B cell (primary cell): ENCODE results near the gene TTC32. TPM values are rescaled to one million over a fixed set of nuclear protein-coding genes. Genes with fewer than 3 reads are reported as not detected.

Experiments used
- ATAC-seq: fragments of 200-7000 bp; cut with Tn5 transposase; one replicate; pipeline ENCODE4 v1.10.0; 2021; ENCODE audit warnings: low read depth, mild to moderate bottlenecking, moderate number of reproducible peaks, moderate library complexity
- CTCF ChIA-PET: fragments of 350-600 bp; sonication (Branson Sonifier 250); formaldehyde crosslinking; loops from one replicate; lab custom pipeline; 2021; ENCODE audit warnings: antibody characterized with exemption, inconsistent platforms; lab: Charles Lee
- POLR2A ChIA-PET: fragments of 350-600 bp; sonication (Branson Sonifier 250); formaldehyde crosslinking; loops from one replicate; lab custom pipeline; 2021; ENCODE audit warnings: antibody characterized with exemption; lab: Charles Lee
- DNase-seq: peaks from one replicate; pipeline ENCODE4 v3.0.0; 2013
- H2AFZ ChIP-seq: 2 replicates; pipeline ENCODE4 v1.6.1; 2012; ENCODE audit warnings: mild to moderate bottlenecking, low read depth, low read length; ENCODE audit not compliant: insufficient read depth, poor library complexity, severe bottlenecking
- H3K27ac ChIP-seq, 2 donors: 1 replicate in 1 of 2; 2 replicates in 1 of 2; pipeline ENCODE4 v1.5.1; 2012 to 2013; ENCODE audit warnings: low read length in 2 of 2, mild to moderate bottlenecking in 2 of 2, moderate library complexity in 1 of 2
- H3K27me3 ChIP-seq, 4 experiments: fragments of 200-600 bp in 1 of 4; sonication (generic) in 1 of 4; replicated peaks in 1 of 4; 1 replicate in 2 of 4; 2 replicates in 2 of 4; pipeline versions ENCODE4 v1.6.1 to v1.7.0; 2013 to 2016; ENCODE audit warnings: low read length in 3 of 4, mild to moderate bottlenecking in 2 of 4, mixed read lengths in 1 of 4, moderate library complexity in 1 of 4; ENCODE audit not compliant: insufficient read depth in 4 of 4, control insufficient read depth in 3 of 4; ENCODE audit errors: control extremely low read depth in 1 of 4
- H3K36me3 ChIP-seq, 2 experiments: replicated peaks in 1 of 2; 1 replicate in 1 of 2; 2 replicates in 1 of 2; pipeline versions ENCODE4 v1.6.1 to v1.7.1; 2013; ENCODE audit warnings: low read length in 1 of 2; ENCODE audit not compliant: insufficient read depth in 2 of 2, control insufficient read depth in 1 of 2; ENCODE audit errors: control extremely low read depth in 1 of 2, extremely low read depth in 1 of 2
- H3K4me1 ChIP-seq, 2 donors: fragments of 200-600 bp in 1 of 2; sonication (generic) in 1 of 2; 1 replicate in 1 of 2; 2 replicates in 1 of 2; pipeline versions ENCODE4 v1.5.1 to v1.6.1; 2013 to 2017; ENCODE audit warnings: low read length in 2 of 2; ENCODE audit not compliant: control insufficient read depth in 2 of 2, insufficient read depth in 2 of 2
- H3K4me2 ChIP-seq: replicated peaks from 2 replicates; pipeline ENCODE3; 2012; ENCODE audit warnings: mild to moderate bottlenecking, low read depth, low read length; ENCODE audit not compliant: poor library complexity, severe bottlenecking
- H3K4me3 ChIP-seq, 5 experiments: fragments of 200-600 bp in 1 of 5; sonication (generic) in 1 of 5; 1 replicate in 3 of 5; 2 replicates in 2 of 5; pipeline versions ENCODE4 v1.5.1 to v1.7.0; 2011 to 2016; ENCODE audit warnings: low read length in 4 of 5, mild to moderate bottlenecking in 4 of 5, low read depth in 2 of 5, control low read depth in 1 of 5, moderate library complexity in 1 of 5; ENCODE audit not compliant: insufficient read depth in 1 of 5; ENCODE audit errors: control extremely low read depth in 1 of 5, extremely low read depth in 1 of 5
- H3K79me2 ChIP-seq: fragments of 200-600 bp; sonication (generic); one replicate; pipeline ENCODE4 v1.6.0; 2016; ENCODE audit warnings: low read length; ENCODE audit not compliant: control insufficient read depth, insufficient read depth
- H3K9ac ChIP-seq: fragments of 200-600 bp; sonication (generic); 2 replicates; pipeline ENCODE4 v1.6.1; 2017; ENCODE audit warnings: mild to moderate bottlenecking, low read length, moderate library complexity
- H3K9me3 ChIP-seq, 3 donors: one replicate each; pipeline versions ENCODE4 v1.6.1 to v1.7.1; 2013; ENCODE audit warnings: low read length in 2 of 3; ENCODE audit not compliant: control insufficient read depth in 2 of 3, insufficient read depth in 1 of 3; ENCODE audit errors: control extremely low read depth in 1 of 3
- H4K20me1 ChIP-seq: 2 replicates; pipeline ENCODE4 v1.6.0; 2012; ENCODE audit warnings: mild to moderate bottlenecking, low read length; ENCODE audit not compliant: insufficient read depth, control insufficient read depth, poor library complexity, severe bottlenecking
- H3K27ac Mint-ChIP-seq: one replicate; pipeline ENCODE4 v1.8.0; 2021; ENCODE audit warnings: mixed read lengths
- H3K27me3 Mint-ChIP-seq: one replicate; pipeline ENCODE4 v1.8.0; 2021; ENCODE audit warnings: mixed read lengths
- H3K4me1 Mint-ChIP-seq: one replicate; pipeline ENCODE4 v1.8.0; 2021; ENCODE audit warnings: mixed read lengths
- H3K4me3 Mint-ChIP-seq: one replicate; pipeline ENCODE4 v1.8.0; 2021; ENCODE audit warnings: mixed read lengths
- H3K9me3 Mint-ChIP-seq: one replicate; pipeline ENCODE4 v1.8.0; 2022; ENCODE audit warnings: mixed read lengths; ENCODE audit not compliant: insufficient read depth
- EZH2 ChIP-seq: IDR thresholded peaks from 2 replicates; pipeline ENCODE4 v1.6.1; 2012; ENCODE audit warnings: borderline replicate concordance, low read depth, mild to moderate bottlenecking, moderate library complexity, low read length; ENCODE audit not compliant: insufficient read depth, poor library complexity, severe bottlenecking
- WGBS: methylation state at CpG from one replicate; pipeline ENCODE4 v1.1.5; 2013; ENCODE audit warnings: missing lambda C conversion rate; ENCODE audit not compliant: insufficient coverage; 5-methylcytosine and 5-hydroxymethylcytosine counted together
- intact Hi-C: fragments of 100-400 bp; cut with micrococcal nuclease; formaldehyde crosslinking; loops from one replicate; pipeline ENCODE4 v1.10.0; 2022
- polyA plus RNA-seq: library from polyadenylated mRNA; depleted of rRNA; stranded (reverse); fragments of >200 nt; gene quantifications from 2 replicates; pipeline ENCODE4 v1.2.3, GENCODE V29; 2012
- total RNA-seq, 2 donors: library from RNA; stranded (reverse); fragments of 120-200 nt in 1 of 2; gene quantifications; 1 replicate in 1 of 2; 2 replicates in 1 of 2; pipeline versions ENCODE4 v1.2.3 to v1.2.4, GENCODE V29; 2013 to 2022
- TF ChIP-seq, protein P1 (sequence below): fragments of 200-600 bp; IDR thresholded peaks from one replicate; pipeline ENCODE4 v1.8.0; 2022; ENCODE audit warnings: antibody characterized with exemption, mild to moderate bottlenecking

Gene TTC32
- total and polyA plus RNA-seq, 2 donors (not counting 1 experiment from before 2014, with no cell fraction given) = 27.7 to 38.1 TPM

DNA sequence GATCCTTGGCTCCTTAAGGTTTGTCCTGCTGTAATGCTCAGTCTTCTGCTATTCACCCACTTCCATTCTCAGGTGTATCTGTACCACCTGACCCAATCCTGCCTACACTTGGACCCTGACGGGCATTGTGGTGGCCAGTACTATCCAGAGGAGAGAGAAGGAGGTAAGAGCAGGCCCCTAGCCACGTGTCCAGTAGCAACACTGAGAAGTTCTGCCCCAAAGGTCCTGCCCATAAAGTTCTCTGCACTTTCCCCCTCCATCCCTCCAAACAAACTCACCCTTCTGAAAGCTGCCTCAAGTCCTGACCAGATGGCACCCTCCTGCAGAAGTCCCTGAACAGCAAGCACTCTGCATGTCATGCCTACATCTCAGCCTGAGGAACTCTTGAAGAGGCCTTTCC, 18.3 kb downstream of the TTC32 start:
- Histone ChIP-seq H3K27me3 (no peaks in the 10 kb centered on the region), H3K4me1 (no peaks in the 10 kb centered on the region), H3K27ac (no peak overlapping the region), H3K36me3 (no peaks in the 10 kb centered on the region), H2AFZ (no peak overlapping the region), H3K79me2 (no peaks in the 10 kb centered on the region), H3K9me3 (no peaks in the 10 kb centered on the region), H3K4me2 (no peak overlapping the region), H4K20me1 (no peaks in the 10 kb centered on the region), H3K4me3 (no peak overlapping the region), H3K9ac (no peak overlapping the region)
- no peak overlapping the region for H3K27ac Mint-ChIP-seq
- no peaks in the 10 kb centered on the region for H3K27me3 Mint-ChIP-seq
- intact Hi-C loops = no loop called here
- H3K4me1 Mint-ChIP-seq = no peaks in the 10 kb centered on the region
- no peak overlapping the region for H3K4me3 Mint-ChIP-seq
- 0% methylated on average over 1 of the region's 2 CpGs for WGBS
- no peak for ATAC-seq
- DNase-seq = no peak
- no peaks in the 10 kb centered on the region for H3K9me3 Mint-ChIP-seq
- POLR2A ChIA-PET = no interaction called here
- CTCF ChIA-PET = no interaction called here
- TF ChIP-seq, protein P1, sequence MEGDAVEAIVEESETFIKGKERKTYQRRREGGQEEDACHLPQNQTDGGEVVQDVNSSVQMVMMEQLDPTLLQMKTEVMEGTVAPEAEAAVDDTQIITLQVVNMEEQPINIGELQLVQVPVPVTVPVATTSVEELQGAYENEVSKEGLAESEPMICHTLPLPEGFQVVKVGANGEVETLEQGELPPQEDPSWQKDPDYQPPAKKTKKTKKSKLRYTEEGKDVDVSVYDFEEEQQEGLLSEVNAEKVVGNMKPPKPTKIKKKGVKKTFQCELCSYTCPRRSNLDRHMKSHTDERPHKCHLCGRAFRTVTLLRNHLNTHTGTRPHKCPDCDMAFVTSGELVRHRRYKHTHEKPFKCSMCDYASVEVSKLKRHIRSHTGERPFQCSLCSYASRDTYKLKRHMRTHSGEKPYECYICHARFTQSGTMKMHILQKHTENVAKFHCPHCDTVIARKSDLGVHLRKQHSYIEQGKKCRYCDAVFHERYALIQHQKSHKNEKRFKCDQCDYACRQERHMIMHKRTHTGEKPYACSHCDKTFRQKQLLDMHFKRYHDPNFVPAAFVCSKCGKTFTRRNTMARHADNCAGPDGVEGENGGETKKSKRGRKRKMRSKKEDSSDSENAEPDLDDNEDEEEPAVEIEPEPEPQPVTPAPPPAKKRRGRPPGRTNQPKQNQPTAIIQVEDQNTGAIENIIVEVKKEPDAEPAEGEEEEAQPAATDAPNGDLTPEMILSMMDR = no peak
- TF ChIP-seq EZH2 = no peak

DNA sequence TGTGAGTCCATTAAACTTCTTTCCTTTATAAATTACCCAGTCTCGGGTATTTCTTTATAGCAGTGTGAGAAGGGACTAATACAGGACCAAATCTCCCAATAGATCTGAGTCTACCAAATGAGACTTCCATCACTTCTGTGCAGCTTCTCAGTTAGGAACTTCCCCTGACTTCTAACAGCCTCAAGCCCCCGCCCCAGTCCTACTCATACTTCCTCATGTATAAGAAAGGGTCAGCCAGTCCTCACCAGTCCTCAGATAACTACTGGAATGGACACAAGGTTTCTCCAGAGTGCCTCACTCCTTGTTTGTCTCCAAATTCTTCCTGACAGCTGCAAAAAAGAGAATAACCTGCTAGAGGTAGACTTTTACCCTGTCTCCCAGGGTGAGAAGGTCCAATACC, 19.5 kb downstream of the TTC32 start:
- ChIA-PET CTCF (no interaction called here), POLR2A (no interaction called here)

More for the DNA sequence above, 19.5 kb downstream of the TTC32 start:
- Histone ChIP-seq H4K20me1 (no peaks in the 10 kb centered on the region), H3K27ac (no peak overlapping the region), H3K4me2 (no peak overlapping the region), H3K9me3 (no peaks in the 10 kb centered on the region), H3K9ac (no peak overlapping the region), H3K79me2 (no peaks in the 10 kb centered on the region), H3K36me3 (no peaks in the 10 kb centered on the region), H2AFZ (no peak overlapping the region), H3K4me1 (no peaks in the 10 kb centered on the region), H3K4me3 (no peak overlapping the region), H3K27me3 (no peaks in the 10 kb centered on the region)
- Mint-ChIP-seq H3K27ac (no peak overlapping the region), H3K4me1 (no peaks in the 10 kb centered on the region), H3K9me3 (no peaks in the 10 kb centered on the region), H3K4me3 (no peak overlapping the region), H3K27me3 (no peaks in the 10 kb centered on the region)
- 40% methylated on average over 1 of the region's 2 CpGs for WGBS
- ATAC-seq = no peak
- TF ChIP-seq, protein P1 = no peak
- no peak for TF ChIP-seq EZH2
- intact Hi-C loops = no loop called here
- no peak for DNase-seq
